HL-60 (cell line): ENCODE data around the gene GPRC5B.

Experiments used
- POLR2AphosphoS5 ChIP-seq: IDR thresholded peaks from 2 replicates; pipeline ENCODE4 v1.6.1; 2012; ENCODE audit warnings: low read depth
- TF ChIP-seq, protein P1 (sequence below): IDR thresholded peaks from one replicate; pipeline ENCODE4 v1.5.1; 2011; ENCODE audit warnings: low read length, control low read depth, inconsistent platforms; ENCODE audit not compliant: insufficient read depth
- TF ChIP-seq, protein P2 (sequence below): IDR thresholded peaks from 2 replicates; pipeline ENCODE4 v1.6.1; 2012; ENCODE audit warnings: low read depth; ENCODE audit not compliant: insufficient replicate concordance

DNA sequence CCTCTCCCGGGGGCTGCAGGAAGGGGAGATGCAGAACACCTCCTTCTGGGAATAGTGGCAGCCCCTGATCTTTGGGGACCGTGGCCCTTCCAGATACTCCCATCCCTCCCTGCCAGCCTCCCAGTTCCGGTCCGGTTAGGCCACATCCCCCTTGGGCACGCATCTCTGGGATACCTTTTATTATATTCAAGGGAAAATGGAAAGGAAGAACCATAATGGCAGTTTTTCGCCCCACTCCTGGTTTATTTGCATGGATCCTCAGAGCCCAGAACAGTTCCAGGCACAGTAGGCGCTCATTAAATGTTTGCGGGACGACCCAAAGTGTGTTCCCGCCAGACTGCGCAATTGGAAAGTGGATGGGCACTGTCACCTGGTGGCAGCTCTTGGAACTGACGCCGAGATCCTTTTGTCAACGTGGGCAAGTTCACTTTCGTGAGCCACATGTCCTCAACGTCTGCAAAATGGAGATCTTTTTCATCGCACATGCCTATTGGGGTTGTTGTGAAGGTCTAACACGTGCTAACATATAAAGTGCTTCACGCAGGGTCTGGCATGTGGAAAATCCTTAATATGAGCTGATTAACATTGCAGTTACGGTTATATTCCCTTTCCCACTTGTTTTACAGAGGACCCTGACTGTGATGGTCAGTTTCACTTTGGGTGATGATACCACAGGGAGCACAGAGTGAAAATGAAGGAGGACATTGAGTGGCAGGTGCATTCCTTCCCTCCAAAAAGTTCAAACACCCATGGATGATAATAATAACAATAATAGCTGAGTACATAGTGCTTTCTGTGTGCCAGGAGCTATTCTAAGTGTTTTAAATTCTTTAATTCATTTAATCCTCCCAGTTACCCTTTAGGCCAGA is 1.7 kb upstream of the GPRC5B start:
- TF ChIP-seq, protein P1, sequence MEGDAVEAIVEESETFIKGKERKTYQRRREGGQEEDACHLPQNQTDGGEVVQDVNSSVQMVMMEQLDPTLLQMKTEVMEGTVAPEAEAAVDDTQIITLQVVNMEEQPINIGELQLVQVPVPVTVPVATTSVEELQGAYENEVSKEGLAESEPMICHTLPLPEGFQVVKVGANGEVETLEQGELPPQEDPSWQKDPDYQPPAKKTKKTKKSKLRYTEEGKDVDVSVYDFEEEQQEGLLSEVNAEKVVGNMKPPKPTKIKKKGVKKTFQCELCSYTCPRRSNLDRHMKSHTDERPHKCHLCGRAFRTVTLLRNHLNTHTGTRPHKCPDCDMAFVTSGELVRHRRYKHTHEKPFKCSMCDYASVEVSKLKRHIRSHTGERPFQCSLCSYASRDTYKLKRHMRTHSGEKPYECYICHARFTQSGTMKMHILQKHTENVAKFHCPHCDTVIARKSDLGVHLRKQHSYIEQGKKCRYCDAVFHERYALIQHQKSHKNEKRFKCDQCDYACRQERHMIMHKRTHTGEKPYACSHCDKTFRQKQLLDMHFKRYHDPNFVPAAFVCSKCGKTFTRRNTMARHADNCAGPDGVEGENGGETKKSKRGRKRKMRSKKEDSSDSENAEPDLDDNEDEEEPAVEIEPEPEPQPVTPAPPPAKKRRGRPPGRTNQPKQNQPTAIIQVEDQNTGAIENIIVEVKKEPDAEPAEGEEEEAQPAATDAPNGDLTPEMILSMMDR = peak; percentile 100
- no peak for TF ChIP-seq POLR2AphosphoS5
- TF ChIP-seq, protein P2, sequence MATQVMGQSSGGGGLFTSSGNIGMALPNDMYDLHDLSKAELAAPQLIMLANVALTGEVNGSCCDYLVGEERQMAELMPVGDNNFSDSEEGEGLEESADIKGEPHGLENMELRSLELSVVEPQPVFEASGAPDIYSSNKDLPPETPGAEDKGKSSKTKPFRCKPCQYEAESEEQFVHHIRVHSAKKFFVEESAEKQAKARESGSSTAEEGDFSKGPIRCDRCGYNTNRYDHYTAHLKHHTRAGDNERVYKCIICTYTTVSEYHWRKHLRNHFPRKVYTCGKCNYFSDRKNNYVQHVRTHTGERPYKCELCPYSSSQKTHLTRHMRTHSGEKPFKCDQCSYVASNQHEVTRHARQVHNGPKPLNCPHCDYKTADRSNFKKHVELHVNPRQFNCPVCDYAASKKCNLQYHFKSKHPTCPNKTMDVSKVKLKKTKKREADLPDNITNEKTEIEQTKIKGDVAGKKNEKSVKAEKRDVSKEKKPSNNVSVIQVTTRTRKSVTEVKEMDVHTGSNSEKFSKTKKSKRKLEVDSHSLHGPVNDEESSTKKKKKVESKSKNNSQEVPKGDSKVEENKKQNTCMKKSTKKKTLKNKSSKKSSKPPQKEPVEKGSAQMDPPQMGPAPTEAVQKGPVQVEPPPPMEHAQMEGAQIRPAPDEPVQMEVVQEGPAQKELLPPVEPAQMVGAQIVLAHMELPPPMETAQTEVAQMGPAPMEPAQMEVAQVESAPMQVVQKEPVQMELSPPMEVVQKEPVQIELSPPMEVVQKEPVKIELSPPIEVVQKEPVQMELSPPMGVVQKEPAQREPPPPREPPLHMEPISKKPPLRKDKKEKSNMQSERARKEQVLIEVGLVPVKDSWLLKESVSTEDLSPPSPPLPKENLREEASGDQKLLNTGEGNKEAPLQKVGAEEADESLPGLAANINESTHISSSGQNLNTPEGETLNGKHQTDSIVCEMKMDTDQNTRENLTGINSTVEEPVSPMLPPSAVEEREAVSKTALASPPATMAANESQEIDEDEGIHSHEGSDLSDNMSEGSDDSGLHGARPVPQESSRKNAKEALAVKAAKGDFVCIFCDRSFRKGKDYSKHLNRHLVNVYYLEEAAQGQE = no peak
